Measurements from ENCODE around the gene ARVCF.

Gene ARVCF

DNA sequence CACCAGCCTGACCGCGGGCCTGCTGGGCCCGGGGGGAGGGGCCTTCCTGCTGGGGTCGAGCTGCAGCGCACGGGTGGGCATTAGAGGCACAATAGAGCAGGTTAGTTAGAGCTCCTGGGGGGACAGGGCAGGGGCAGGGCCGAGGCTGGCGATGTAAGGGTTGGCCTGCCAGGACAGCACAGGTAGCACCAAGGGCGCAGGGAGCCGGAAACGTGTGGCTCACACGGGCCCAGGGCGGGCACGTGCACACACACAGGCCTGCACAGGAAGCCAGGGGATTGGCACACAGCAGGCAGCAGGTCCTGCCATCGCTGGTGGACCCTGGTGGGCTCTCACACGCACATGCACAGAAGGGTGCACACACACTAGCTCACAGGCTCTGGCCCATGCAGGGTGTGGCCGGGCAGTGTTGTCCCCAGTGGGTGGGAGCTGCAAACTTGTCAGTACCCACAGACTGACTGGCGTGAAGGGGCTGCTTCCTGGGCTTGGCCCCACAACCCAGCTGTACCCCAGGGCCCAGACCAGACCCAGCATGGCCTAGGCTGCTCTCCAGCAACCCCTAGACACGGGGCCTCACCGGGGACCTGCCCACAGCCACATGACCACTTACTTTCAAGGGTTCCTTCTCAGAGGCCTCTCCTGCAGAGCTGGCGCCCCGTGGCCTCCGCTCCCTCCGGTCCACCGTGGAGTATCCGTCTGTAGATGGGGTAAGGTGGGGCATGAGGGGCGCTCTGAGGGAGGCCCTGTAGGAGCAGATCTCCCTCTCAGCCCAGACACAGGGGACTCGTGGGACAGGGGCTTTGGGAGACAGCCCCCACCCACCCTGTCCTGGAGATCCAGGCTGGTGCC lies 45.1 kb downstream of the ARVCF start:
- DNase-seq: no peak

GRCh38 chr22:19970479-19971275 lies 45.9 kb downstream of the ARVCF start:
- no peak for DNase-seq

GRCh38 chr22:19970031-19970478 lies 46.6 kb downstream of the ARVCF start:
- DNase-seq: no peak

DNA sequence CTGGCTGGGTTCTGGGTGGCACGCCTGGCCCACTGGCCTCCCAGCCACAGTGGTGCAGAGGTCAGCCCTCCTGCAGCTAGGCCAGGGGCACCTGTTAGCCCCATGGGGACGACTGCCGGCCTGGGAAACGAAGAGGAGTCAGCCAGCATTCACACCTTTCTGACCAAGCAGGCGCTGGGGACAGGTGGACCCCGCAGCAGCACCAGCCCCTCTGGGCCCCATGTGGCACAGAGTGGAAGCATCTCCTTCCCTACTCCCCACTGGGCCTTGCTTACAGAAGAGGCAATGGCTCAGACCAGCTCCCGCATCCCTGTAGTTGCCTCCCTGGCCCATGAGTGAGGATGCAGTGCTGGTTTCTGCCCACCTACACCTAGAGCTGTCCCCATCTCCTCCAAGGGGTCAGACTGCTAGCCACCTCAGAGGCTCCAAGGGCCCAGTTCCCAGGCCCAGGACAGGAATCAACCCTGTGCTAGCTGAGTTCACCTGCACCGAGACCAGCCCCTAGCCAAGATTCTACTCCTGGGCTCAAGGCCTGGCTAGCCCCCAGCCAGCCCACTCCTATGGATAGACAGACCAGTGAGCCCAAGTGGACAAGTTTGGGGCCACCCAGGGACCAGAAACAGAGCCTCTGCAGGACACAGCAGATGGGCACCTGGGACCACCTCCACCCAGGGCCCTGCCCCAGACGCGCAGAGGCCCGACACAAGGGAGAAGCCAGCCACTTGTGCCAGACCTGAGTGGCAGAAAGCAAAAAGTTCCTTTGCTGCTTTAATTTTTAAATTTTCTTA lies 47.3 kb downstream of the ARVCF start:
- DNase-seq: no peak

GRCh38 chr22:19968450-19968891 lies 48.2 kb downstream of the ARVCF start:
- no peak for DNase-seq

DNA sequence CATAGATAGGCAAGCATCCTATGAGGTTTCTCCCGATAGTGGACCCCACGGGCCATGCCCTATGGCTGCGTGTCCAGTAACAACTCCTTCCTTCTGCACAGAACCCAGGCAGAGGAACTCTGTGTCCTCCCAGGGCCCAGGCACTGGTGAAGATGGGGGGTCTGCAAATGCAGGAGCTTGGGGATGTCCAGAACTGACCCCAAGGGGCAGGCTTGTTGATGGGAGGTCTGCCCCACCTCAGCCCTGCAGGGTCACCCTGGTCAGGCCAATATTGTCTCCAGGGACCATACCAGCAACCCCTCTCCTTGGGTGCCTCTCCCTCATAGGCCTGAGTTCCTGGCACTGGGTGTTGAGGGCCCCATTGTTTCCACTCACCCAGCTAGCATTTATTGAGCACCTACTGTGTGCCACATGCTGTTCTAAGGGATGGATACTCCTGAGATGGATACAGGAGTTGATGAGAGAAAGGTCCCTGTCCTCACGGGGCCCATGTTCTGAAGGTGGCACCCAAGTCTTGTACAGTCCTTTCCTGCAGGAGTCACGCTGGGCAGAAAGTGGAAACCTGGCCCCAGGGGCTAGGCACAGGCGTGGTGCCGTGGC lies 48.7 kb downstream of the ARVCF start:
- no peak for DNase-seq

DNA sequence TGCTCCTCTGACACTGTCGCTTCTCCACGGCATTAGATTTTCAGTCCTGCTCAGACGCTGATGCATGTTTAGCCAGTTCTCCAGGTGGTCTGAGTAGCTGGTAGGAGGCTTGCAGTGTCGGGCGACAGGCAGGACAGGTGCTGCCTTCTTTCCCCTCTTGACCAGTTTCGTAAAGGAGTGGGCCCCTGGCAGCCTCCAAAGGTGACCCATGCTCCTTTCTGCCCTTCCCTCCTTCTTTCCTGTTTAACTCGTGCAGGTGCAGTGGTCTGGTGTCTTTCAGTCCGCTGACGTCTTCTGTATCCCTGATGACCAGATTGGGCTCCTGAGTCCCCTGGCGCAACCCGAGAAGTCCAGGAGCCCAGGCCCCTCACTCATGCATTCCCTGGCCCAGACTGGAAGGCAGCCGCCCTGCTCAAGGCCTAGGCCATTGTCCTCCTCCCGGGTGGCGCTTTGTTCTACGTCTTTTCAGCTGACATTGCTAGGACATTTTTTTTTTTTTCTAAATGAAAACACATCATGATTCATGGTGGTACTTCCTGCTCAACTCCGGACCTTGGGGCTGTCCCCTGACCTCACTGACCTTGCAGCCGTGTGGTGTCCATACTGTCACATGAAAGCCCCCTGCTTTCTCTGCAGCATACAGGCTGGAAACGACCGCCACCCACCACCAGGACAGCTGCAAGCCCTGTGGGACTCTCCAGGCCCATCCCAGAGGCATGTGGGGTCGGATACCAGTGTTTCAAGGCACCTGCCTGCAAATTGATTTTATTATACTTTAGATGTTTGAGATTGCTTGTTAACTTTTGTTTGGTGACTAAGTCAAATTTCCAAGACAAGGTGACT lies 49.5 kb downstream of the ARVCF start:
- no peak for DNase-seq

GRCh38 chr22:19965771-19966709 lies 50.6 kb downstream of the ARVCF start:
- DNase-seq: no peak

DNA sequence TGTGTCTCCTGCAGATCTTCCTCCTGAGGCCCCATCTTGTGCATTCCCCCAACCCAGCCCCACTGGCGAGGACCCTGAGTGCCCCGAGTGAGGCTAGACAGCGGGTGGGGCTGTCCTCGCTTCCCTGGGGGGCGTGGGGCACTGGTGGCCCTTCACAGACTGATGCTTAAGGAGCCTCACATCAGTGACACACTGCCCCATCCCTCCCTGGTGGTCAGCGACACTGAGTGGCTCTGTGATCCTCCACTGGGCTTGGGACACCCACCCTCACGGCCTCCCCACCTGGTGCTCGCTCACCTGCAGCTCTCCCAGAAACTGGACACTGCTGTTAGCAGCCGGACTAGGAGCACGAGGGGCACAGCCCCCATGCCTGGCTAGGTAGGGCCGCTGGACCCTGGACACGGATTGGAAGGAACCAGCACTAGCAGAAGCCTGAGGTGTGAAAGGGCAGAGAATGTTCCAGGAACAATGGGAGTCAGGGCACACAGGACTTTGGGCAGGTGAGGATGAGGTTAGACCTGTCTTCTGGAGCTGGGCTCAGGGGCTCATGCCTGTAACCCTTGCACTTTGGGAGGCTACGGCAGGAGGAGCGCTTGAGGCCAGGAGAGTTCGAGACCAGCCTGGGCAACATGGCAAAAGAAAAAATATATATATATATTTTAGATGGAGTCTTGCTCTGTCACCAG lies 51.8 kb downstream of the ARVCF start:
- no peak for DNase-seq

- no peak for DNase-seq
These were observed 52.6 kb downstream of the ARVCF start for GRCh38 chr22:19963863-19964642.

DNA sequence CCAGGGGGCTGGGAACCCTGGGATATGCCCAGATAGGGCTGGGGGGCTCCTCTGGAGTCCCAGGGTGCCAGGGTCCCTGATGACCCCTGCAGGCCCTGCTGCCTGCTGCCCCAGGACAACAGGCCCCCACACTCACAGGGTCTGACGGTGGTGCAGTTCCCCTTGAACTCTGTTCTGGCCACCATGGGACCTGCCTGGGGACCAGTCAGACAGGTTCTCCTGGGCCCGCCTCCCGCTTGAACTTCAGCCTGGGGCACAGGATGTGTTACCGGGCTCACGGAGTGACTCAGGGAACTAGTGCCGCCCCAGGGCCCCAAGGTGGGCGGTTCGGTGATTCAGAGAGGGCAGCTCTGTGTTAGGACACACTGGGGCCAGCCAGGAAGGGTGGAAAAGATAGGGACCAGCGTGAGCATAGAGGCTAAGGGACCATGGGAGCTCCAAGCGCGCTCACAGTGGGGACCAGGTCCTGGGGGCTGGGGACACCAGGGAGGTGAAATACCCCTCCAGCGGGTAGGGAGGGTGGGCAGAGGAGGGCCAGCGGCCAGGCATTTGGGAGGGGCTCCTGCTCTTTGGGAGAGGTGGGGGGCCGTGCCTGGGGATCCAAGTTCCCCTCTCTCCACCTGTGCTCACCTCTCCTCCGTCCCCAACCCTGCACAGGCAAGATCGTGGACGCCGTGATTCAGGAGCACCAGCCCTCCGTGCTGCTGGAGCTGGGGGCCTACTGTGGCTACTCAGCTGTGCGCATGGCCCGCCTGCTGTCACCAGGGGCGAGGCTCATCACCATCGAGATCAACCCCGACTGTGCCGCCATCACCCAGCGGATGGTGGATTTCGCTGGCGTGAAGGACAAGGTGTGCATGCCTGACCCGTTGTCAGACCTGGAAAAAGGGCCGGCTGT lies 53.5 kb downstream of the ARVCF start:
- DNase-seq: no peak

GRCh38 chr22:19962246-19962908 lies 54.2 kb downstream of the ARVCF start:
- DNase-seq: no peak

DNA sequence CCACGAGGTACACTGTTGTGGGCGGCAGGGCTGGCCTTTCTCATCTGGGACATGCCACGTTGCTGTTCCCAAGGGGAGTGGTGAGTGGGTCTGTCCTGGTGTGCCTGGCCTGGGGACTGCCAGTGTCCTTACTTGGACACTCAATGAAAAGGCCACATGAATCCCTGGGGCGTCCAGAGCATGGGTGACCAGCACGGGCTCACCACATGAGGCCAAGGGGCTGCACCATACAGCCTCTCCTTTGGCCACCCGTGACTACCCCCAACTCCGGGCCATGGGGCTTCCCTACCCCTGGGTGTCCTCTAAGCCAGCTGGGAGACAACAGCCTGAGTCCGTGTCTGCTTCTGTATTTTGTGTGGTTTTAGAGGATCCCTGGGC lies 54.8 kb downstream of the ARVCF start:
- no peak for DNase-seq

DNA sequence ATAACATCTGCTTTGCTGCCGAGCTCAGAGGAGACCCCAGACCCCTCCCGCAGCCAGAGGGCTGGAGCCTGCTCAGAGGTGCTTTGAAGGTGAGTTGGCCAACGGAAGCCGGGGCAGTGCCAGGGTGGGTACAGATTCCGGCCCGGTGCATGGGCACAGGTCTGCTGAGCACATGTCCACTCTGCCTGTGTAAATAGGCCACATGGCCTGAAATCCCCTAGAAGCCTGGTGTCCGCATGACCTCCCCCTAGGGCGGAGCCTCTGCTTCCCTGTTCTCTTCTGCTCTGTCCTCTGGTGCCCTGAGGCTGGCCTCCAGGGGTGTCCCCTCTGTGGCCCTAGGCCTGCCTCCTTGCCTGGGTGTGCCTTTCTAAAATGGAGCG lies 55.4 kb downstream of the ARVCF start:
- DNase-seq: no peak

GRCh38 chr22:19960491-19961200 lies 56.0 kb downstream of the ARVCF start:
- DNase-seq: no peak

DNA sequence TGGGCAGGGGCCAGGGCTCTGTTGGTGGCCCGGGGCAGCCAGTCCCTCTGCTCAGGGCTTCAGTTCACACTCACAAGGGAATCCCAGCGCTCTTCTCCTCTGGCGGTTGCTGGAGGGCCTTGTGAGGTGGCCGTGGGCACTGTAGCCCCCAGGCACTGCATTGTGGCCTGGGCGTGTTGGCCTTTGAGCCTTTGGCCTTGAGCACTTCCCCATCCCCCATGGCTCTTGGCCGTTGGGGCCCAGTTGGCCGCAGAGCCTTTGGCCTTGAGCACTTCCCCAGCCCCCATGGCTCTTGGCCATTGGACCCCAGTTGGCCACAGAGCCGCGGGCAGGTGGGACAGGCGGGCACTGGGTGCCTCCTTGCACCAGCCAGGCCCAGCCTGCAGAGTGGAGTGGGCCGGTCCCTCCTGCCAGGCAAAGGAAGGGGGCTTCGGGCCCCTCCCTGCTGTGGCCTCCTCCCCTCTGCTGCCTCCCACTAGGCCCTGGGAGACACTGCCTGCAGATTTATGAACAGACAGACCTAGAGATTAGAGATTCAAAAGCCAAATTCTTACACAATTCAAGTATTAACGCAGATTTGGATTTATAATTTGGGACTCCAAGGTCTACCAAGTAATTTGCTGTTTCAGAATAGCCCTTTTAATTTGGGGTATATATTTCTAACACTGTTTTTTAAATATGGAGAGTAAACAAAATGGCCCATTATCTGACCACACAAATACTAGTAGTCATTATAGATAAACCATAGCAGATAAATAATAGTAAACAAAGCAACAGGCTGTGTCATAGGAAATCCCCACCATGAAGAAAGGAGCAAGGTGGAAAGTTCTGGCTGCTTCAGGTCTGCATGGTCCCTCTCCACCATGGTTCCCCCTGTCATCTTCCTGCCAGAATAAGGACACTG lies 56.8 kb downstream of the ARVCF start:
- DNase-seq: no peak
